Tibial nerve (tissue), 4 donors: Measurements from ENCODE around the gene RFC2.

Source experiments
- EP300 ChIP-seq, 2 donors: sonication (generic); formaldehyde crosslinking; IDR thresholded peaks; one replicate each; pipeline ENCODE4 v1.6.1; 2017; ENCODE audit warnings: antibody characterized with exemption in 2 of 2, mild to moderate bottlenecking in 1 of 2
- POLR2A ChIP-seq, 2 donors: fragments of 450-650 bp; IDR thresholded peaks; one replicate each; pipeline ENCODE4 v1.6.1; 2017; ENCODE audit warnings: antibody characterized with exemption in 2 of 2, mild to moderate bottlenecking in 2 of 2, moderate library complexity in 2 of 2
- TF ChIP-seq, protein P1 (sequence below), 5 experiments: fragments of 200-600 bp in 3 of 5; fragments of 450-650 bp in 2 of 5; sonication (generic) in 3 of 5; IDR thresholded peaks; one replicate each; pipeline ENCODE4 v1.5.1; 2016 to 2019; ENCODE audit warnings: antibody characterized with exemption in 5 of 5, mild to moderate bottlenecking in 3 of 5, moderate library complexity in 2 of 5

DNA sequence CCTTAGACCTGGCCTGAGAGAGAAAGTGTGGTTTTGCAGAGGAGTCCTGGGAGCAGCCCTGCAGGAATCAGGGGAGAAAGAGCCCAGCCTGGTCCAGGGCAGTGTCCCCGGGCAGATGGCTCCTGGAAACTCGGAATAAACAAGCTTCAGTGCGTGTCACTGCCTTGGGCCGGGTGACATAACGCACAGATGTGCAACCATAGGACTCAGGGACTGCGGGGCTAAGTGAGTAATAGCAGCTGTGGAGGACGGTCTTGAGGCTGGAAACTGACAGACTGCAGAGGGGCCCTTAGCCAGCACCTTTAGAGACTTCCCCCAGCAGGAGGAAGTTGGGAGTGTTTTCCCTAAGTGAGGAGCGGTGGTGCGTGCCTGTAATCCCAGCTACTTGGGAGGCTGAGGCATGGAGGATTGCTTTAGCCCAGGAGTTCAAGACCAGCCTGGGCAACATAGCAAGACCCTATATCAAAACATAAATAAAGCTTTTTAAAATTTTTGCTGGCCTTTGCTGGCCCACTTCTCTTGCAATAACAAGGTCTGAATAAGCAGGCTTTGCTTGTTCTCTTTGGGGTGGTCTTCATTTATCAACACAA lies 29.8 kb upstream of the RFC2 start:
- TF ChIP-seq, protein P1, sequence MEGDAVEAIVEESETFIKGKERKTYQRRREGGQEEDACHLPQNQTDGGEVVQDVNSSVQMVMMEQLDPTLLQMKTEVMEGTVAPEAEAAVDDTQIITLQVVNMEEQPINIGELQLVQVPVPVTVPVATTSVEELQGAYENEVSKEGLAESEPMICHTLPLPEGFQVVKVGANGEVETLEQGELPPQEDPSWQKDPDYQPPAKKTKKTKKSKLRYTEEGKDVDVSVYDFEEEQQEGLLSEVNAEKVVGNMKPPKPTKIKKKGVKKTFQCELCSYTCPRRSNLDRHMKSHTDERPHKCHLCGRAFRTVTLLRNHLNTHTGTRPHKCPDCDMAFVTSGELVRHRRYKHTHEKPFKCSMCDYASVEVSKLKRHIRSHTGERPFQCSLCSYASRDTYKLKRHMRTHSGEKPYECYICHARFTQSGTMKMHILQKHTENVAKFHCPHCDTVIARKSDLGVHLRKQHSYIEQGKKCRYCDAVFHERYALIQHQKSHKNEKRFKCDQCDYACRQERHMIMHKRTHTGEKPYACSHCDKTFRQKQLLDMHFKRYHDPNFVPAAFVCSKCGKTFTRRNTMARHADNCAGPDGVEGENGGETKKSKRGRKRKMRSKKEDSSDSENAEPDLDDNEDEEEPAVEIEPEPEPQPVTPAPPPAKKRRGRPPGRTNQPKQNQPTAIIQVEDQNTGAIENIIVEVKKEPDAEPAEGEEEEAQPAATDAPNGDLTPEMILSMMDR (IDR thresholded peaks at IDR 0.05), result no peak
- TF ChIP-seq POLR2A (IDR thresholded peaks at IDR 0.05) (no peak), EP300 (IDR thresholded peaks at IDR 0.05) (no peak)
